ENCODE data around the gene CISD1.
"Not testable (repeated sequence)": the region's sequence is repeated elsewhere in the genome, so short reads cannot be mapped to it uniquely, and the experiment has no call there.

The CISD1 gene

GRCh38 chr10:58268946-58269781, at the start of gene CISD1:
CISD1 (plus strand) TSS chr10:58269162; CDS start chr10:58269274, 112 bp downstream.
- FAIRE-seq (peak; percentile 95), DNase-seq (ENCODE audit: insufficient read length, low spot score) (peak; percentile 71)

- peak; percentile 39 for FAIRE-seq
Measured at GRCh38 chr10:58219875-58220274, 49.1 kb upstream of the CISD1 start.

GRCh38 chr10:58220769-58221451, 48.1 kb upstream of the CISD1 start:
- DNase-seq (ENCODE audit: insufficient read length, low spot score) (no peak), FAIRE-seq (no peak)

More at GRCh38 chr10:58219875-58220274, 49.1 kb upstream of the CISD1 start:
- no peak for DNase-seq (ENCODE audit: insufficient read length, low spot score)

GRCh38 chr10:58225654-58226053, 43.3 kb upstream of the CISD1 start:
- no peak for FAIRE-seq

GRCh38 chr10:58229856-58230255, 39.1 kb upstream of the CISD1 start:
- FAIRE-seq; DNase-seq (ENCODE audit: insufficient read length, low spot score): not testable (repeated sequence)

More at GRCh38 chr10:58225654-58226053, 43.3 kb upstream of the CISD1 start:
- DNase-seq (ENCODE audit: insufficient read length, low spot score): no peak

- DNase-seq (ENCODE audit: insufficient read length, low spot score) (no peak), FAIRE-seq (no peak)
Measured at GRCh38 chr10:58237014-58237834, 31.7 kb upstream of the CISD1 start.

GRCh38 chr10:58239561-58240169, 29.3 kb upstream of the CISD1 start:
- FAIRE-seq (no peak), DNase-seq (ENCODE audit: insufficient read length, low spot score) (no peak)

GRCh38 chr10:58240531-58240930, 28.4 kb upstream of the CISD1 start:
- FAIRE-seq: no peak
- DNase-seq (ENCODE audit: insufficient read length, low spot score): no peak

- no peak for DNase-seq (ENCODE audit: insufficient read length, low spot score)
- FAIRE-seq: no peak
Measured at GRCh38 chr10:58241346-58241745, 27.6 kb upstream of the CISD1 start.

GRCh38 chr10:58243269-58243668, 25.7 kb upstream of the CISD1 start:
- FAIRE-seq (no peak), DNase-seq (ENCODE audit: insufficient read length, low spot score) (no peak)

GRCh38 chr10:58243801-58244200, 25.2 kb upstream of the CISD1 start:
- DNase-seq (ENCODE audit: insufficient read length, low spot score); FAIRE-seq: not testable (repeated sequence)

- DNase-seq (ENCODE audit: insufficient read length, low spot score); FAIRE-seq: not testable (repeated sequence)
Measured at GRCh38 chr10:58244242-58244641, 24.7 kb upstream of the CISD1 start.

GRCh38 chr10:58244666-58245065, 24.3 kb upstream of the CISD1 start:
- FAIRE-seq: not testable (repeated sequence)

GRCh38 chr10:58253184-58253583, 15.8 kb upstream of the CISD1 start:
- FAIRE-seq (no peak), DNase-seq (ENCODE audit: insufficient read length, low spot score) (no peak)

More at GRCh38 chr10:58244666-58245065, 24.3 kb upstream of the CISD1 start:
- not testable (repeated sequence) for DNase-seq (ENCODE audit: insufficient read length, low spot score)

GRCh38 chr10:58254644-58255043, 14.3 kb upstream of the CISD1 start:
- no peak for FAIRE-seq
- DNase-seq (ENCODE audit: insufficient read length, low spot score): no peak

GRCh38 chr10:58256013-58256780, 12.8 kb upstream of the CISD1 start:
- not testable (repeated sequence) for FAIRE-seq; DNase-seq (ENCODE audit: insufficient read length, low spot score)

- DNase-seq (ENCODE audit: insufficient read length, low spot score): no peak
- no peak for FAIRE-seq
Measured at GRCh38 chr10:58258977-58259692, 9.8 kb upstream of the CISD1 start.

GRCh38 chr10:58260334-58260733, 8.6 kb upstream of the CISD1 start:
- DNase-seq (ENCODE audit: insufficient read length, low spot score) (no peak), FAIRE-seq (no peak)

GRCh38 chr10:58262766-58263165, 6.2 kb upstream of the CISD1 start:
- DNase-seq (ENCODE audit: insufficient read length, low spot score): no peak

More at GRCh38 chr10:58262766-58263165, 6.2 kb upstream of the CISD1 start:
- FAIRE-seq: no peak
